ENCODE measurements around the gene SIAH3.

DNA sequence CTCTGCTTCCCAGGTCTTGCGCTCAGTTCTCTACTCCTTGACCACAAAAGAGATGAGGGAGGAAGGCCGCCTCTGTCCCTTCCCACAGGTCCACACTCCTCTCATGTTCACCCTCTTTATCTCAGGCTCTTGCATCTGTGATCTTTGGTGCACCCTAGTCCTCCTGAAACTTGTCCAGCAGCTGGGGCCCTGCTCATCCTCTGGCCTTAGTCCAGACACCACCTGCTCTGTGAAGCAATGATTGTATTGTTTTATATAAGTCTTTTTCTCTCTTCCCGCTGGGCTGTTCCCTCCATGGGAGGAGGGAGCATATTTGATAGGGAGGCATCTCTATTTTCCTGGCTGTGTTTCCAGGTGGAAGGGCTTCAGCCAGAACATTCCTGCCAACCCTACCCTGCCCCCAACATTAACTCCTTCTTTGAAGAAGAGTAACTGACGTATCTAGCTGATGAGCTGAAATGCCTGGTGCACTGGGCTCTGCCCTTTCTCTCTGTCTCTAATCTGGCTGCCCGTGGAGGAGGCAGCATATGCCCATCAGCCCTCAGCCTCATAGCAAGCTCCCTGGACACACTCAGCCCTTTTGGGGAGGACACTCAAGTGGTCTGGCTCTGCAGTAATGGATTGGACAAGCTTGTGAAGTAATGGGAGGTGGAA is 38.2 kb upstream of the SIAH3 start:
- TF ChIP-seq, protein P1, sequence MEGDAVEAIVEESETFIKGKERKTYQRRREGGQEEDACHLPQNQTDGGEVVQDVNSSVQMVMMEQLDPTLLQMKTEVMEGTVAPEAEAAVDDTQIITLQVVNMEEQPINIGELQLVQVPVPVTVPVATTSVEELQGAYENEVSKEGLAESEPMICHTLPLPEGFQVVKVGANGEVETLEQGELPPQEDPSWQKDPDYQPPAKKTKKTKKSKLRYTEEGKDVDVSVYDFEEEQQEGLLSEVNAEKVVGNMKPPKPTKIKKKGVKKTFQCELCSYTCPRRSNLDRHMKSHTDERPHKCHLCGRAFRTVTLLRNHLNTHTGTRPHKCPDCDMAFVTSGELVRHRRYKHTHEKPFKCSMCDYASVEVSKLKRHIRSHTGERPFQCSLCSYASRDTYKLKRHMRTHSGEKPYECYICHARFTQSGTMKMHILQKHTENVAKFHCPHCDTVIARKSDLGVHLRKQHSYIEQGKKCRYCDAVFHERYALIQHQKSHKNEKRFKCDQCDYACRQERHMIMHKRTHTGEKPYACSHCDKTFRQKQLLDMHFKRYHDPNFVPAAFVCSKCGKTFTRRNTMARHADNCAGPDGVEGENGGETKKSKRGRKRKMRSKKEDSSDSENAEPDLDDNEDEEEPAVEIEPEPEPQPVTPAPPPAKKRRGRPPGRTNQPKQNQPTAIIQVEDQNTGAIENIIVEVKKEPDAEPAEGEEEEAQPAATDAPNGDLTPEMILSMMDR (conservative IDR thresholded peaks at IDR 0.05; ENCODE audit: low read length): no peak
- no peak for TF ChIP-seq EZH2phosphoT487 (IDR thresholded peaks at IDR 0.05; ENCODE audit: borderline replicate concordance, low read depth, low read length)
